Measurements from ENCODE around the gene APMAP. TPM values are rescaled to one million over a fixed set of nuclear protein-coding genes. Genes with fewer than 3 reads are reported as not detected.

APMAP gene
- total RNA-seq, 1 experiment from 2014 or later = 132 TPM

DNA sequence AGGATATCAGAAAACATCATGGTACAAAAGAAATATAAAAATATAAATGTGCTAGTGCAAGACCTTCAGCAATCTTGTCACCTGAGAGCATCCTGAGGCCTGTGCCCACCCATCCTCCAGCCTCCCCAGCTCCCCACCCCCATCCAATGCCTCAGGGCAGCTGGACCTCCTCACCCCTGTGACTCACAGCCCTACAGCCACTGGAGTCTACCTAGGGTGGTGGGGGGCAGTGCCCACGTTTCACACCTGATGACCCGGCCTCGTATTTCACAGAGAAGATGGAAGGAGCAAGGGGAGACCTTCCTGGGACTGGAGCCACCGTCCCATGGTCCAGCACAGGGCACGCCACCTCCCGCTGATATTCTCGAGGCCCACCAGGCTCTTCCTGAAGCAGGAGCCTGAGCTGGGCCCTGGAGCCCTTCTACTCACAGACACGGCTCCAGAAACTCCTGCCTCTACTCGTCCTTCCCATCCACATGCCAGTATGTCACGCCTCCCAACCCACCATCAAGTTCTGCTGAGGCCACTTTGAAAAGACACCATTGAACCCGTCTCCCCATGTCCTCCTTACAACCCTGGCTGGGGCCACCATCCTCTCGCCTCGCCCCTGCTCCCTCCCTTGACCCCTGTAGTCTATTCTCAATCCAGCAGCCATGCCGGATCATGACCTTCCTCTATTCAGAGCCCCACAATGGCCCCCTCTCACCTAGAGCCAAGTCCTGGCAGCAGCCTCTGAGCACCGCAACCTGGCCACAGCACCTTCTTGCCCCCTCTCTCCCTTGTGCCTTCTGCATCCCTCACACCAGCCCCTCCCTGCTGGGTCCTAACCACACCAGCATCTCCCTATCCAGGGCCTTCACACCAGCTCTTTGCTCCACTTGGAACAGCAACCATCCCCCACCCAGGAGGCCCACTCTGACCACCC is 13.3 kb downstream of the APMAP start:
- in situ Hi-C loops (cut with HindIII; ENCODE audit: low pct_unique_long_range_greater_than_20kb, low sequenced_read_pairs) = no loop called here
- DNase-seq (ENCODE audit: low read depth) = no peak

DNA sequence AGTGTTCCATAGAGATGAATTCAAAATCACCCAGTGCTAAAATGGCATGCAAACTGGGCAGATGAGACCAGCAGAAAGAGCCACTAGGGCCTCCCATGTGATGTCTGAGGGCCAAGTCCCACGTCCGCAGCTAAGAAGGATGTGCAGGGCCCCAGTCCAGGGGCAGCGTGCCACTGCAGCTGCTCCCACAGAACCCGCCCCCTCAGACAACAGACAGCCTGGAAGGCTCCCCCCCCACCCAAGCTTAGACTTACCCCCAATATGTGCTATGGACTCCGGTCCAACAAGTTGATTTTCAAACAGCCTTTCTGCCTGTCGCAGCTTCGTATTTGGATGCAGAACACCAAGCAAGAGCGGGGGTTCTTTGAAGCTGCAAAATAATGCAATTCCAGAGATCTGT is 14.0 kb downstream of the APMAP start:
- DNase-seq (ENCODE audit: low read depth) = no peak

DNA sequence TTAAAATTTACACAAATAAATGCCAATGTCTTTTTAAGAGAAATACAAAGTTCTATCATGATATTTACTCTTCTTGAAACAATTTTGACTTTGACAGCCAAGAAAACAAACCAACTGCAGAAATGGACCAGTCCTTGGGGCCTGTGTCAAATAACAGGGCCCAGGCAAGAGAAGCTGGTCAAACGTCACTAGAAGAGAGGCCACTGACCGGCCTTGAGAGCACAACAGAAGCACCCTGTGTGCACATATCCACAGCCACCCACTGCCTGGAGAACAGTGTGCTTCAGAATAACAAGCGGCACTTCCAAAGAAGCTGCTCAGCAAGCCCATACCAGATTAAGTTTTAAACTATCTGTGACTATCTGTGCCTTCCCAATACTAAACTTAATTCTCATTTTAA is 14.8 kb downstream of the APMAP start:
- in situ Hi-C loops (cut with HindIII; ENCODE audit: low pct_unique_long_range_greater_than_20kb, low sequenced_read_pairs) = no loop called here
- no peak for DNase-seq (ENCODE audit: low read depth)

More for the DNA sequence above, 14.0 kb downstream of the APMAP start:
- in situ Hi-C loops (cut with HindIII; ENCODE audit: low pct_unique_long_range_greater_than_20kb, low sequenced_read_pairs) = no loop called here

DNA sequence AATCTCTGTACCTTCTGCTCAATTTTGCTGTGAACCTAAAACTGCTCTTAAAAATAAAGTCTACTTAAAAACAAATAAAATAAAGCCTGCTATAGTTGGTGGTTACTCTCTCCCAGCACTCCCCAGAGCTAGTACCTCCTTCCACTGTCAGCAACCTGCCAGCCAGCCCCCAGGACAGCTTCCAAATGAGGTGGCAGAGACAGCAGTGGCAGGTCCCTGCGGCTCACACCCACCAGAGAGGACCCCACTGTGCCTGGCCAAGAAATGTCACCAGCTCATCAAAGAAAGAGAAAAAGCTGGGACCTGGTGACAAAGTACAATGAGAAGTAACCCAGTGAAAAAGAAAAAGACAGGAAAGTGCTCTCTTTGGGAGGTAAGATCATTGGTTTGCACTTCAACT is 15.2 kb downstream of the APMAP start:
- in situ Hi-C loops (cut with HindIII; ENCODE audit: low pct_unique_long_range_greater_than_20kb, low sequenced_read_pairs) = no loop called here
- no peak for DNase-seq (ENCODE audit: low read depth)

DNA sequence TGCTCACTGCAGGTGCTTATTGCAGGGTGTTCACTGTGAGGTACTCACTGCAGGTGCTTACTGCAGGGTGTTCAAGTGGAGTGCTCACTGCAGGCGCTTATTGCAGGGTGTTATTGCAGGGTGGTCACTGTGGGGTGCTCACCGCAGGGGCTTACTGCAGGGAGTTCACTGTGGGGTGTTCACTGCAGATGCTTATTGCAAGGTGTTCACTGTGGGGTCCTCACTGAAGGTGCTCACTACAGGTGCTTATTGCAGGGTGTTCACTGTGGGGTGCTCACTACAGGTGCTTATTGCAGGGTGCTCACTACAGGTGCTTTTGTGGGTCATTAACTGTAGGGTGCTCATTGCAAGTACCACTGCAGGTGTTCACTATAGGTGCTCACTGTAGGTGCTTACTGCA is 20.2 kb downstream of the APMAP start:
- in situ Hi-C loops (cut with HindIII; ENCODE audit: low pct_unique_long_range_greater_than_20kb, low sequenced_read_pairs) = no loop called here
- DNase-seq (ENCODE audit: low read depth) = no peak

DNA sequence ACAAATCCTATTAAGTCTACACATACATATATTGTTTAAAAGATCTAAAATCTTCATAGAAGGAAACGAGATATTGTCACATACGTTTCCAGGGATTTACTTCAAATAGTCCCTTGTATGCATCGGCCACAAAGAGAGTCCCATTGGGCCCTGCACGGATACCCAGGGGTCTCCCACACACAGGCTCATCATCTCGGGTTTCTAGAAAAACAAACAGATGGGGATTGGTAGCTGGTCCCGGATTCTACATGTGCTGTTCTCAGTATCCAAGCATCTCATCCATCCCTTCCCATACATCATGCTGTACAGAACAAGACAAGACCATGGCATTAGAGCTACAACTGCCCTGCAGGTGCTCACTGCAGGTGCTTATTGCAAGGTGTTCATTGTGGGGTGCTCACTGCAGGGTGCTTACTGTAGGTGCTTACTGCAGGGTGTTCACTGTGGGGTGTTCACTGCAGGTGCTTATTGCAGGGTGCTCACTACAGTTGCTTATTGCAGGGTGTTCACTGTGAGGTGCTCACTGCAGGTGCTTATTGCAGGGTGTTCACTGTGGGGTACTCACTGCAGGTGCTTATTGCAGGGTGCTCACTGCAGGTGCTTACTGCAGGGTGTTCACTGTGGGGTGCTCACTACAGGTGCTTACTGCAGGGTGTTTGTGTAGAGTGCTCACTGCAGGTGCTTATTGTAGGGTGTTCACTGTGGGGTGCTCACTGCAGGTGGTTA is 21.0 kb downstream of the APMAP start:
- in situ Hi-C loops (cut with HindIII; ENCODE audit: low pct_unique_long_range_greater_than_20kb, low sequenced_read_pairs) = no loop called here
- no peak for DNase-seq (ENCODE audit: low read depth)

DNA sequence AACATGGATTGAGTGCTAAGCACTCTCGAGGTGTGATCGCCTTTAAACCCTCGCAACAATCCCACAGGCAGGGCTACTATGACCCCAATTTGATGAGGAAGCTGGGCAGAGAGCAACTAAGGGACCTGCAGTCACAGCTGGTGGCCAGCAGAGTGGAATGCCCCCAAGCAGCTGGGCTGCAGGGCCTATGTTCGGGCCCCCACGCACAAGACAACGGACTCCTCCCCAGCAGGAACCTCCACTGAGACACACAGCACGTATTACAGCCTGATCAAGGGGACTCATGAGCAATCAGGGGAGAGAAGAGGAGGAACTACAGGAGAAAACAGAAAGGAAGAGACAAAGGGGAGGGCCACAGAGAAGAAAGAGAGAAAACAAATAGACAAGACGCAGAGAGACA is 21.8 kb downstream of the APMAP start:
- DNase-seq (ENCODE audit: low read depth) = no peak
- in situ Hi-C loops (cut with HindIII; ENCODE audit: low pct_unique_long_range_greater_than_20kb, low sequenced_read_pairs) = no loop called here

DNA sequence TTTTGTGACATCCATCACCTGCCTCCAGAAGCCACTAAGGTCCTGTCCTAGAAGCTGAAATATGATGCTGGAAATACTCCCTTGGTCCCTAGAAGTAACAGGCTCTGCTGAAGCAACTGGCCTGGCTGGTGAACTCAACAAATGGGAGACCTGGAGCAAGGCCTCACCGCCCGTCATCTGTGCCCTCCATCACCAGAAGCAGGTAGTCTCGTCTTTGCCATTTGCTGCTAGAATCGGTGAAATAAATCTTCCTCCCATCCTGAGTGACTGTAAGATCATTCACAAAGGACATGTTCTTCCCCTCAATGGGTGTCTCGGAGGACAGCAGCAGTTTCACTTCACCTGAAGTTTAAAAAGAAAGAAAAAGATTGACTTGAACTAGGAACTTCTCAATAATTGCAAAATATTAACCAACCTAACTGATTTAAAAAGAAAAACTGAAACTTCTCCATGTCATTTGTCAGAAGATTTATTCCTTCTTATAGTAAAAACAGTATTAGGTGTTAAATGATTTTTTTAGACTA is 22.5 kb downstream of the APMAP start:
- no peak for DNase-seq (ENCODE audit: low read depth)
- in situ Hi-C loops (cut with HindIII; ENCODE audit: low pct_unique_long_range_greater_than_20kb, low sequenced_read_pairs) = no loop called here

DNA sequence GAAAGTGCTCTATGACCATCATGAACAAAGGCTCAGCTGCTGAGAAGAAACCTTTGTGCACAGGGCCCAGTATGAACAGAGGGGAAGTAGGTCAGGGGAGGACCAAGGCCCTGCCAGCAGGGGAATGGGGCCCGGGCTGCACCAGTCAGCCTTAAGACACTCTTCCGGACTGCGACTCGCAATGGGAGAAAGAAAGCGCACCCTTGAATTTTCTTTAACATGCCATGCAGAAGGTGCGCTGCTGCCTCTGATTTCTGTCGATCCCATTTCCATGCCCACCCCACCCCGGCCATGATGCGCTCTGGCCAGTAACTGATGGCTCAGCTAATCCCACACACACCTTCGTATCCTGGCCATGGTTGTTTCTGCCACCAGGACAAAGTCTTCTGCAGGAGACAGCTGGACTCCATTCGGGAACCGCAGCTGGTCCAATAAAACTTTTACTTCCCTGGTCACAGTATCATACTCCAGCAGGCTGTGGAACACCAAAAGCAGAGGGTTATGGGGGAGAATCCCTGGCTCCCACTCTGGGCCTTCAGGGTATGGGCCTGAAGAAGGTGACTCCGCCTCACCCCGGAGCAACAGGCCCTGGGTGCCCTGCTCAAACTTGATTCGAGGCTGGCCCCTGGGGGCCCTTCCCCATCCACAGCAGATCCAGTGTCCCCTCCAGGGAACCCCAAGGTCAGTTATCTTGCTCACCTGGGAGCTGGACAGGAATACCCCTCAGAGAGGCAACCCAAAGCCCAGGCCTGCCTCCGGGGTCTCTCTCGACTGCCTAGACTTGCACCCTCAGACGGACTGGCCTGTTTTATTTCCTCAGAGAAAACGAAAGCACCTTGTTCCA is 23.1 kb downstream of the APMAP start:
- DNase-seq (ENCODE audit: low read depth) = no peak
- in situ Hi-C loops (cut with HindIII; ENCODE audit: low pct_unique_long_range_greater_than_20kb, low sequenced_read_pairs) = no loop called here

DNA sequence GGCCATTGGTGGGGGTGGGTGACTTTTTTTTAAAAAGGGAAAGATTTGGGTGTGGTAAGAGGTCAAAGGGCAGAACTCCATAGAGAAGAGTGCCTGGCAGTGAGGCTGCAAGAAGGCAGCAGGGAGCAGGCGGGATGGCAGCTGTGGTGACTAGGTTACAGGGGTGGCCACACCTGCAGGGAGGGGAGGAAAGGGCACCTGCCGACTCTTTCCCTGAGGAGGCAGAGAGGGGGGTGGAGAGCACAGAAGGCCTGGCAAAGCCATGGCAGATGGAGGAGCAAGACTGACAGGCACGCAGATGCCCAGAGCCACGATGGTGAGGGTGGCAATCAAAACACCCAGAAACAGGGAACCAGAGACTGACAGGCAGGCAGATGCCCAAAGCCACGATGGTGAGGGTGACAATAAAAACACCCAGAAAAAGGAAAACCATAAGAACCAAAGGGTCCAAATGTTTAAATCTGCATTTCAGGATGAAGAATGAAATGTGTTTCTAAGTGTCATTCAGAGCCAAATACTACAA is 24.2 kb downstream of the APMAP start:
- in situ Hi-C loops (cut with HindIII; ENCODE audit: low pct_unique_long_range_greater_than_20kb, low sequenced_read_pairs) = no loop called here

DNA sequence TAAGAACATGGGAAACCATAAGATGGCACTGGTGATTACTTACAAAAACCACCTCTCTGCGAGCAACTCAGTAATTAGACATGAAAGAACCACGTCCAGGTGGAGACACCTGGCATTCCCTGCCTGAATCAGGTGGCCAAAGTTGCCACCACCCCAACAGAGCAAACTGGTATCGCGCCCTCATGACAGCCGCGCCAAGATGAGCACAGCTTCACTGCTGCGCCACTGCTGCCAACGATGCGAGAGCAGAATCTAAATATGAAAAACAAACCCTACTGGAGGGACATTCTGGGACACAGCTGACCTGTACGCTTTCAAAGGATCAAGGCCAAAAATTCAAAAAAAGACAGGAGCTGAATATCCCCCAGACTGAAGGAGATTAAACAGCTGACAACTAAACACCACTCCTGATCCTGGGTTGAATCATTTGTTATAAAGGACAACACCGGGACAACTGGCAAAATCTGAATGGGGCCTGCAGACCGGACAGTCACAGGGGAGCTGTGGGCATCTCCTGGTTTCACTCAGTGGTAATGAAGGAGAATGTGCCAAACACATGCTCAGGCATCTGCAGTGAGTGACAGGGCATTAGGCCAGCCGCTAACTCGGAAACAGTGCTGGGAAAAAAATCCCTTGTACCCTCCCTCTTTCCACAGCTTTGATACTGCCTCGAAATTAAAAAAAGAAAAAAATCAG is 26.1 kb downstream of the APMAP start:
- DNase-seq (ENCODE audit: low read depth) = no peak
- in situ Hi-C loops (cut with HindIII; ENCODE audit: low pct_unique_long_range_greater_than_20kb, low sequenced_read_pairs) = no loop called here

More for the DNA sequence above, 24.2 kb downstream of the APMAP start:
- DNase-seq (ENCODE audit: low read depth) = no peak

DNA sequence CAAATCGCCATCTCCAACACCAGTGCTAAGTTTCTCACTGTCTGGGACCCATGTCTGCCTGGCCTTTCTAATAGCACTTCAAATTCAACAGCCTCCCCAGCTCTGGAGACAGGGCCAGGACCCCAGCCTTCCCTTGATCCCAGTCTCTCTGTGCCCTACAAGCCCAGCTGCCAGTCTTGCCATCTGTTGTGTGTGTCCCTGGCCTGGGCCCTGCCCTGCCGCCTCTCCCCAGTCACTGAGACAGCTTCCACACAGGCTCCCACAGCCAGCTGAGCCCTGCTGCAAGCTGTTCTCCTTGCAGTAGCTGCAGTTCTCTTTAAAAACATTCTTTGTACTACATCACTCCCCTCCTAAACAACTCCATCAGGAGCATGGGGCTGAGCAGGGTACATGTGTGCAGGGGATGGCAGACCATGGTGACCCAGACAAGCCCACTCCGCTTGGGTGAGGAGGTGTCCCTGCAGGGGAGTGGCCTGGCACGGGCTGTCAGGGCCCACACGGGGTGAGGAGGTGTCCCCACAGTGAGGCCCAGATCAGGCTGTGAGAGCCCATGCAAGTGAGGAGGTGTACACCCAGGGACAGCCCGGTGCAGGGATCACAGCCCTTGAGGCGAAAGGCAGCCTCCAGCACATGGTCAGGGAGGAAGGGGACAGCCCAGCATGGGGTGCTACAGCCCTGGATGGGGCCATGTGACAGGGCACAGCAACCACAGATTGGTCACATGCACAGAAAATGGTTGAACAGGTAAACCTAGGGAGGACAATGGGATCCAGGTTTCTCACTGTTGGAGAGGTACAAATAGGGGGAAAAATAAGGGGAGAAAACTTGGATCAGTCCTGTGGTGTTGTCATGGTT is 27.3 kb downstream of the APMAP start:
- in situ Hi-C loops (cut with HindIII; ENCODE audit: low pct_unique_long_range_greater_than_20kb, low sequenced_read_pairs) = no loop called here
- DNase-seq (ENCODE audit: low read depth) = no peak

DNA sequence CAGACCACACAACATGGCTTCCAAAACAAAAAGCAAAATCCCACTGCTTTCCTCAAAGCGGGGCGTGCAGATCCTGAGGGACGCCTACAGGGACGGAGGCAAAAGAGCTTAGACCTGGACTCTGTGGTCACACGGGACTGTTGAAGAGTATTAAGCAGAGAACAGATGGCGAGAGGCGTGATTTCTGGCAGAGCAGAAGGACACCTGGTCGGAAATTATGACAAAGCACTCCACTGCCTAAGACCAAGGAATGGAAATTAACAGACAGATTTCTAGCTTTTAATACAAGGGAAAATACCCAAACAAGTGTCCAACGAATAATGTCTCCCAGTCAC is 28.1 kb downstream of the APMAP start:
- in situ Hi-C loops (cut with HindIII; ENCODE audit: low pct_unique_long_range_greater_than_20kb, low sequenced_read_pairs) = no loop called here
- DNase-seq (ENCODE audit: low read depth) = no peak

DNA sequence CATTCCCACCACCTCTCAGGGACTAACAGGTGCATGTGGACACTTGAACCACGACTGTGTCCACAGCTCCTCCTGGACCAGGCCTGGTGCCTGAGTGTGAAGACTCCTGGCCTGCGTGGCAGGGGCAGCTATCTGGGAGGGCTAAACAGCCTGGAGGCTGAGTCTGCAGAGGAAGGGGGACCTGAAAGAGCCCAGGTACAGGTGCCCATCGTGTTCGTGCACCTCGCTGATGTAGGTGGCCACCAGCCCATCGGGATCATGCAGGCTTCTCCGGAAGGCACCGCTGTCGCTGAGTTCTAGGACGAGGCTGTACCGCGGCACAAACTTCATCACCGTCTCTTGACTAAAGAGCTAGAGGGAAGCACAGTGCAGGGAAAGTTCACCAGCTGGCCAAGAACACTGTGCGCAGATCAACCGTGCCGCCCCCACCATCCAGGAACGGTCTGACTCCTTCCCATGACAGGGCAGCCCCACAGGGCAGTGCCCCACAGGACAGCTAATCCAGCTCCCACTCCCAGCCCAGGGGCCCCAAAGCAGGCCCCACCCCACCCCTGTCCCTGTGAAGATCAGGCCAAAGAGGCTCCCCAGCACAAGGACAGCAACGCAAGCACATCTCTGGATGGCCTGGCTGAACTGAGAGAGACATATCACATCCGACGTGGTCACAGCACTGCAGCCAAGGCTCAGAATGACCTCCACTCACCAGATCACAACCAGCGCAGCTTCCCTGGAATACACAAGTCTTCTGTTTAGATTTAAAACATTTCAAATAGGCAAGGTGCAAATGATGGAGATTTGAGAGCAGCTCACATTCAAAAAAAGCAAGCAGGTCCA is 28.7 kb downstream of the APMAP start:
- in situ Hi-C loops (cut with HindIII; ENCODE audit: low pct_unique_long_range_greater_than_20kb, low sequenced_read_pairs) = no loop called here
- no peak for DNase-seq (ENCODE audit: low read depth)

DNA sequence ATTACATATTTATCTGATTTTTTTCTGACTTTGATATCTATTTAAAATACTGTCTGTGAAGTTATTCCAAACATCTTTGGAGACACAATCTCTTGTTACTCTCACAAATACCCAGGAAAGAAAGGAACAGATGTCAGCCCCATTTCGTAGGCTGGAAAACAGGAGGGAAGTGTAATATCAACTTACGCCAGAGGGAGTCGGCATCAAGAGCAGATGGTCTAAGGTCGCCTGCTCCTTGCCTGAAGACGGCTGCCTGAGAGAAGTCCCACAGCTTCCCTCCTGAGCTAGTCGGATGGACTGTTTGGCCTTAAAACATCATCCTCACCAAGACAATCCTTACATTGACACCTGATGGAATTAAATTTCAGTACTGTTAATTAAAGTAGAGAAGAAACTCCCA is 30.0 kb downstream of the APMAP start:
- DNase-seq (ENCODE audit: low read depth) = no peak
- in situ Hi-C loops (cut with HindIII; ENCODE audit: low pct_unique_long_range_greater_than_20kb, low sequenced_read_pairs) = no loop called here

DNA sequence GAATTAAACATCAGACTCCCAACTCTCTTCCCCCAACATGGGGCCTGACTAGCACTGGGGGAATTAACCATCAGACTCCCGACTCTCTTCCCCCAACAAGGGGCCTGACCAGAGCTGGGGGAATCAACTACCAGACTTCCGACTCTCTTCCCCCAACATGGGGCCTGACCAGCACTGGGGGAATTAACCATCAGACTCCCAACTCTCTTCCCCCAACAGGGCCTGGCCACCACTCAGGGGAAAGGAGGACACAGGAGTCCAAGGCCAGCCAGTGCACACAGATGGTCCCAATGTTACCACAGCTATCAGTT is 30.4 kb downstream of the APMAP start:
- in situ Hi-C loops (cut with HindIII; ENCODE audit: low pct_unique_long_range_greater_than_20kb, low sequenced_read_pairs) = no loop called here

More for the DNA sequence above, 30.4 kb downstream of the APMAP start:
- no peak for DNase-seq (ENCODE audit: low read depth)

Data from Caki2 (cell line).